HG03571 (cell line): ENCODE results near the gene SLC2A4.

Experiments used
- ATAC-seq: cut with Tn5 transposase; IDR thresholded peaks from one replicate; pipeline ENCODE4 v1.9.1; 2021; ENCODE audit not compliant: unreplicated experiment

SLC2A4 gene

GRCh38 chr17:7246779-7247178, 34.7 kb upstream of the SLC2A4 start:
- ATAC-seq, result no peak

- ATAC-seq, result no peak
Observed at GRCh38 chr17:7248796-7249195, 32.7 kb upstream of the SLC2A4 start.

- ATAC-seq, result no peak
Observed at GRCh38 chr17:7249214-7249613, 32.3 kb upstream of the SLC2A4 start.

GRCh38 chr17:7249830-7250229, 31.7 kb upstream of the SLC2A4 start:
- no peak for ATAC-seq

GRCh38 chr17:7250695-7251627, 30.6 kb upstream of the SLC2A4 start:
- ATAC-seq, result no peak

- ATAC-seq, result peak; percentile 68
Observed at GRCh38 chr17:7251661-7252175, 29.8 kb upstream of the SLC2A4 start, which contains the start of gene CTDNEP1. Gene CTDNEP1 (minus strand): TSS chr17:7251734. CDS start chr17:7251296, 438 bp downstream.

GRCh38 chr17:7252176-7253043, 29.1 kb upstream of the SLC2A4 start, which contains the start of gene ELP5:
Gene ELP5 (plus strand): TSS chr17:7252215. CDS start chr17:7252551, 336 bp downstream.
- ATAC-seq, result peak; percentile 45

GRCh38 chr17:7253082-7253481, 28.4 kb upstream of the SLC2A4 start:
- ATAC-seq, result no peak

GRCh38 chr17:7254511-7254910, 27.0 kb upstream of the SLC2A4 start:
- no peak for ATAC-seq

- no peak for ATAC-seq
Observed at GRCh38 chr17:7256766-7257456, 24.6 kb upstream of the SLC2A4 start.

- no peak for ATAC-seq
Observed at GRCh38 chr17:7258731-7259554, 22.6 kb upstream of the SLC2A4 start.

- ATAC-seq, result no peak
Observed at GRCh38 chr17:7259555-7259889, 22.0 kb upstream of the SLC2A4 start.

- no peak for ATAC-seq
Observed at GRCh38 chr17:7260151-7260550, 21.4 kb upstream of the SLC2A4 start.

- ATAC-seq, result no peak
Observed at GRCh38 chr17:7260651-7261378, 20.7 kb upstream of the SLC2A4 start.

GRCh38 chr17:7261379-7262191, 19.9 kb upstream of the SLC2A4 start:
- no peak for ATAC-seq

- no peak for ATAC-seq
Observed at GRCh38 chr17:7262192-7262934, 19.2 kb upstream of the SLC2A4 start, which contains the start of gene CLDN7. Gene CLDN7 (minus strand): TSS chr17:7262478. CDS start chr17:7262043, 435 bp downstream.

- ATAC-seq, result no peak
Observed at GRCh38 chr17:7262935-7263800, 18.4 kb upstream of the SLC2A4 start.
